GM12801 (cell line): ENCODE results near the gene MZB1.

Source experiments
- TF ChIP-seq, protein P1 (sequence below): IDR thresholded peaks from one replicate; pipeline ENCODE4 v1.5.1; 2011; ENCODE audit warnings: control low read depth; ENCODE audit not compliant: insufficient read length; ENCODE audit errors: extremely low read depth

Gene MZB1, protein sequence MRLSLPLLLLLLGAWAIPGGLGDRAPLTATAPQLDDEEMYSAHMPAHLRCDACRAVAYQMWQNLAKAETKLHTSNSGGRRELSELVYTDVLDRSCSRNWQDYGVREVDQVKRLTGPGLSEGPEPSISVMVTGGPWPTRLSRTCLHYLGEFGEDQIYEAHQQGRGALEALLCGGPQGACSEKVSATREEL

DNA sequence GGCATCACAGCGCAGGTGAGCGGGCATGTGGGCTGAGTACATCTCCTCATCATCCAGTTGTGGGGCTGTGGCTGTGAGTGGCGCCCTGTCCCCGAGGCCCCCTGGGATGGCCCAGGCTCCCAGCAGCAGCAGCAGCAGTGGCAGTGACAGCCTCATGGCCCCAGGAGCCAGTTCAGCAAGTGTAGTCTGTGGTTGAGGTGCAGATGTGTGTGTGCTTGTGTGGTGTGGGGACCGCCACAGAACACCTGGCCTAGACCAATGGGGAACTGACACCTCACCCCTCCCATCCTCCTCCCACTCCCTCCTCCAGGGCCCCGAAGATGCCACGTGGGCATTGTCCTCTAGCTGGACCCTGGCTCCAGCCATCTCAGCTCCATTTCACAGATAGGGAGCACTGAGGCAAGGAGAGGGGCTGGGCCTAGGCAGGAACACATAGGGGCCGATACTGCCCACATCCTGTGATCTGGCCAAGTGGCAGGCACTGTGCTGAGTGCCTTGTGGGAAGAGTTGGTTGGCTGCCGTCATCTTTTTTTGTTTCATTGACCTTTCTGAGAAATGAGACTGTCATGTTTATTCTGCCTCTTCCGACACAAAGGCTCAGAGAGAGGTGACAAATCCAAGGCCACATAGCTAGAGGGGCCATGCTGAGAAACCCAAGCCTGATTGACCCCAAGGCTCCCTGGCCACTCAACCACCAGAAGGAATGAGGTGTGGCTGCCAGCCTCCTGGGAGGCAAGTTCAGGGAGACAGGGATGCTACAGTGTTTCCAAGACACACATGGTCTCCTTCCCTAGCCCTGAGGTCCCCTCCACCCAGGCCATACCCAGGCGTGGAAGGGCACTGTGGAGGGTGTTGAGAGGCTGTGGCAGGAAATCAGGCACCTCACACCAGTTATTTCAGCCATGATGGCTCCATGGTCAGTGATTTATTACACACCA is at the start of gene MZB1:
Gene MZB1 (minus strand): TSS at position 213 of the 938 bp plus-strand sequence. CDS start 57 bp downstream, at position 156.
- TF ChIP-seq, protein P1, sequence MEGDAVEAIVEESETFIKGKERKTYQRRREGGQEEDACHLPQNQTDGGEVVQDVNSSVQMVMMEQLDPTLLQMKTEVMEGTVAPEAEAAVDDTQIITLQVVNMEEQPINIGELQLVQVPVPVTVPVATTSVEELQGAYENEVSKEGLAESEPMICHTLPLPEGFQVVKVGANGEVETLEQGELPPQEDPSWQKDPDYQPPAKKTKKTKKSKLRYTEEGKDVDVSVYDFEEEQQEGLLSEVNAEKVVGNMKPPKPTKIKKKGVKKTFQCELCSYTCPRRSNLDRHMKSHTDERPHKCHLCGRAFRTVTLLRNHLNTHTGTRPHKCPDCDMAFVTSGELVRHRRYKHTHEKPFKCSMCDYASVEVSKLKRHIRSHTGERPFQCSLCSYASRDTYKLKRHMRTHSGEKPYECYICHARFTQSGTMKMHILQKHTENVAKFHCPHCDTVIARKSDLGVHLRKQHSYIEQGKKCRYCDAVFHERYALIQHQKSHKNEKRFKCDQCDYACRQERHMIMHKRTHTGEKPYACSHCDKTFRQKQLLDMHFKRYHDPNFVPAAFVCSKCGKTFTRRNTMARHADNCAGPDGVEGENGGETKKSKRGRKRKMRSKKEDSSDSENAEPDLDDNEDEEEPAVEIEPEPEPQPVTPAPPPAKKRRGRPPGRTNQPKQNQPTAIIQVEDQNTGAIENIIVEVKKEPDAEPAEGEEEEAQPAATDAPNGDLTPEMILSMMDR: no peak

DNA sequence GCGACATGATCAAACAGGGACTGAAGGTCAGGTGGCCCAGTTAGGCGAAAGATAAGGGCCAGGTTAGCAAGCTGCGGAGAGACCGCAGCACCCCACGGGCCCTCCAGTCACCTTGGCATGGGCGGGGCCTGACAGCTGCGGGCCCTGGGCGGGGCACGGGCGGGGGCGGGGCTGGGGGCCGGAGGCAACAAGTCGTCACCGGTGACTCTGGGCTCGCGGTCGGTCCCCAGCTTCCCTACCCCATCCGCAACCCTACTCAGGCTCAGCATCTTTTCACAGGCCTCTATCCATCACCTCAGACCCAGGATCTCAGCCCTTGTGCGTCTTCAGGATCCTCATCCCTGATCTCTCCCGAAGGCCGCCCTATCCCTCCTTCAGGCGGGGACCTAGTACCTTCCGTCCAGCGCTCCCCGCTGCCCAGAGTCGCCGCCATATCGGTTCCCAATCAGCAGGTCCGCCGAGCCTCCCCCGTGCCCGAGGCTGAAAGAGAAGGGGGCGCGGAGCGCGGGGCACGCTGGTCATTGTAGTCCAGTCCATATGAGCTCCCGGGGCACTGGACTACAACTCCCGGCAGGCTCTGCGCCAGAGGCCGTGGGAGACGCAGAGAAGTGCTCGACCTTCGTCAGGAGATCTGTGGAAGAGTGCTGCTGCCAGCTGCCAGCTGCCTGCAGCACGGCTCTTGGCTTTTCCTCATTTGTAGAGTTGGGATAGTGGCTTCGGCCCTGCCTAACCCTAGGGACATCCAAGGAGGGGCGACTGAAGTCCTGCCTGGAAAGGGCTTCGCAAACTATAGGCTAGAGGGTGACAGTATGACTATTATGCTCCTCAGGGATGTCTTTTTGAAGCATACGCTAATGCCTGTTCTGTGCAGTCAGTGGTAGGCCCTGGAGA is 49.5 kb upstream of the MZB1 start, which contains the start of gene DNAJC18:
Gene DNAJC18 (minus strand): TSS at position 513 of the 891 bp plus-strand sequence. CDS start 80 bp downstream, at position 433.
- TF ChIP-seq, protein P1: no peak

DNA sequence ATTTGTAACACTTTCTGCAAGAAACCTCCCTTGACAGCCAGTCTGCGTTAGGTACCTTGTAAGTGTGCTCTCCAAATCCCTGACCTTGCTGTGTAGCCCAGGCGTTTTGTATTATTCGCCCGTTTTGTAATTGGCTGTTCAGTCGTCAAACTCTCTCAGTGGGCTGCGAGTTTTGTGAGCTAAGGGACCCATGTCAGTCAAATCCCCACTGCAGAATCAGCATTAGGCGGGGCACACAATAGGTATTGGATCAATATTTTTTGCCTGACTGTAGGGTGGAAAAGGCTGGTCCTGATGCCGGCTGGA is 48.9 kb upstream of the MZB1 start:
- TF ChIP-seq, protein P1: no peak

DNA sequence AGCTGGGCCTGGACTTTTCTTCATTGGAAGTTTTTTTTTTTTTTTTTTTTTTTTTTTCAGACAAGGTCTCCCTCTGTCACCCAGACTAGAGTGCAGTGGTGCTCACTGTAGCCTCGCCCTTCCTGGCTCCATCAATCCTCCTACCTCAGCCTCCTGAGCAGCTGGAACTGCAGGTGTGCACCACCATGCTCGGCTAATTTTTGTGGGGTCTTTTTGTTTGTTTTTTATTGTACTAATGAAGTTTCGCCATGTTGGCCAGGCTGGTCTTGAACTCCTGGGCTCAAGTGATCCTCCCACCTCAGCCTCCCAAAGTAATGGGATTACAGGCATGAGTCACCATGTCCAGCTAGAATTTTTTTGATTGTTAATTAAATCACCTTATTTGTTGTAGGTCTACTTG is 46.0 kb upstream of the MZB1 start:
- TF ChIP-seq, protein P1: no peak

DNA sequence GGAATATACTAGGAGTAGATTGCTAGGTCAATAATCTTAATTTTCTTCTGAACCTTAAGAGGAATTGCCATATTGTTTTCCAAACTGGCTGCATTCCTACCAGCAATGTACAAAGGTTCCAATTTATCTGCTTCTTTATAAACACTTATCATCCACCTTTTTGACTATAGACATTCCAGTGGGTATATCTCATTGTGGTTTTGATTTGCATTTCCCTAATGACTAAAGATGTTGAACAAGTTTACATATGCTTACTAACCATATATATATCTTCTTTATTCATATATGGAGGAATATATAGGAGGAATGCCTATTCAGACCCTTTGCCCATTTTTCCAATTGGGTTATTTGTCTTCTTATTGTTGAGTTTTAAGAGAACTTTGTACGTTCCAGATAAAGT is 42.0 kb upstream of the MZB1 start:
- TF ChIP-seq, protein P1: no peak

DNA sequence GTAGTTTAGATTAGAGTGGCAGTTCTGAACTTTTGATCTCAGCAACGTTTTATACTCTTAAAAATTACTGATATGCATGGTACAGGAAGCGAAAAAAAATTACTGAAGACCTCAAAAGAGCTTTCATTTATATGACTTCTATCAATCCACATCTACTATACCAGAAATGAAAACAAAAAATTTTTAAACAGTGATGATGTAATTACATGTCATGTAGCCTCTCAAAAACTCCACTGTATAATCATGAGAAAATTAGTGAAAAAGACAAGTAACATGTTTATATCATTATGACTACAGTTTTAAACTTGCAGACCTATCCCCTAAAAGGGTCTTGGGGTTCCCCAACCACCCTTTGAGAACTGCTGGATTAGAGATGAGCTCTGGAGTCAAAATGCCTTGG is 40.3 kb upstream of the MZB1 start:
- TF ChIP-seq, protein P1: no peak
